GM12874 (cell line): ENCODE data around the gene FBXW7.

Source experiments
- TF ChIP-seq, protein P1 (sequence below): IDR thresholded peaks from 2 replicates; pipeline ENCODE4 v1.5.1; 2011; ENCODE audit warnings: low read depth, mild to moderate bottlenecking, control low read depth, low read length, moderate library complexity; ENCODE audit not compliant: insufficient read depth

Gene FBXW7

DNA sequence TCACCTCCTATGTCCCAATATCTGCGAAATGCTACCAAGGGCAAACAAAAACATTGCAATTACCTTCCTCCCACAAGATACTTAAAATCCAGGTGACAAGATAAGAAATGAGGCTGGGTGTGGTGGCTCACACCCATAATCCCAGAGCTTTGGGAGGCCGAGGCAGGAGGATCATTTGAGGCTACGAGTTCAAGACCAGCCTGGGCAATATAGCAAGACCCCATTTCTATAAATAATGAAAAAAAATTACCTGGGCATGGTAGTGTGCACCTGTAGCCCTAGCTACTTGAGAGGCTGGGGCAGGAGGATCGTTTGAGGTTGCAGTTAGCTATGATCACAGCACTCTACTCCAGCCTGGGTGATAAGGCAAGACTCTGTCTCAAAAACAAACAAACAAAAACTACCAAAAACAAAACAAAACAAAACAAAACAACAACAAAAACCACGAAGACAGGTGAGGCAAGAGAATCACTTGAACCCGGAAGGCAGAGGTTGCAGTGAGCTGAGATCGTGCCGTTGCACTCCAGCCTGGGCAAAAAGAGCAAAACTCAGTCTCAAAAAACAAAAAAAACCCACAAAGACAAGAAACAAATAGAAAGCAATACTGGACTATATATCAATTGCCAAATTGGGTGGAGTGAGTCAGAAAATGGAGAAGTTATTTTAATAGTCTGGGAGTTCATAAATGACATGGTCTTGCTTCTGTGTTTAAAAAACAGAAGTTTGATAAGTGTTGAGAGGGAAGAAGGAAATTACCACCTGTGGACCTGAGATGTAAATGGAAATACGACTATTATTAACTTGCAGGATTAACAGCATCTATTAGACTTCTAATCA lies 176.5 kb downstream of the FBXW7 start:
- TF ChIP-seq, protein P1, sequence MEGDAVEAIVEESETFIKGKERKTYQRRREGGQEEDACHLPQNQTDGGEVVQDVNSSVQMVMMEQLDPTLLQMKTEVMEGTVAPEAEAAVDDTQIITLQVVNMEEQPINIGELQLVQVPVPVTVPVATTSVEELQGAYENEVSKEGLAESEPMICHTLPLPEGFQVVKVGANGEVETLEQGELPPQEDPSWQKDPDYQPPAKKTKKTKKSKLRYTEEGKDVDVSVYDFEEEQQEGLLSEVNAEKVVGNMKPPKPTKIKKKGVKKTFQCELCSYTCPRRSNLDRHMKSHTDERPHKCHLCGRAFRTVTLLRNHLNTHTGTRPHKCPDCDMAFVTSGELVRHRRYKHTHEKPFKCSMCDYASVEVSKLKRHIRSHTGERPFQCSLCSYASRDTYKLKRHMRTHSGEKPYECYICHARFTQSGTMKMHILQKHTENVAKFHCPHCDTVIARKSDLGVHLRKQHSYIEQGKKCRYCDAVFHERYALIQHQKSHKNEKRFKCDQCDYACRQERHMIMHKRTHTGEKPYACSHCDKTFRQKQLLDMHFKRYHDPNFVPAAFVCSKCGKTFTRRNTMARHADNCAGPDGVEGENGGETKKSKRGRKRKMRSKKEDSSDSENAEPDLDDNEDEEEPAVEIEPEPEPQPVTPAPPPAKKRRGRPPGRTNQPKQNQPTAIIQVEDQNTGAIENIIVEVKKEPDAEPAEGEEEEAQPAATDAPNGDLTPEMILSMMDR: no peak

DNA sequence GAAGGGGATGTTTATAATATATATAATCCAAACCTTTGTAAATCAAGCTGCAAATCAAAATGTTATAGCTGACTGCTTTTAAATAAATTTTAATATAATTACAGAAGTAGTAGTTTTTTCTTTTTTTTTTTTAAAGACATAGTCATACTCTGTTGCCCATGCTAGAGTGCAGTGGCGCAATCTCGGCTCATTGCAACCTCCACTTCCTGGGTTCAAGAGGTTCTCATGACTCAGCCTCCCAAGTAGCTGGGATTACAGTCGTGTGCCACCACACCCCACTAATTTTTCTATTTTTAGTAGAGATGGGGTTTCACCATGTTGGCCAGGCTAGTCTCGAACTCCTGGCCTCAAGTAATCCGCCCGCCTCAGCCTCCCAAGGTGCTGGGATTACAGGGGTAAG lies 178.7 kb downstream of the FBXW7 start:
- TF ChIP-seq, protein P1: no peak

DNA sequence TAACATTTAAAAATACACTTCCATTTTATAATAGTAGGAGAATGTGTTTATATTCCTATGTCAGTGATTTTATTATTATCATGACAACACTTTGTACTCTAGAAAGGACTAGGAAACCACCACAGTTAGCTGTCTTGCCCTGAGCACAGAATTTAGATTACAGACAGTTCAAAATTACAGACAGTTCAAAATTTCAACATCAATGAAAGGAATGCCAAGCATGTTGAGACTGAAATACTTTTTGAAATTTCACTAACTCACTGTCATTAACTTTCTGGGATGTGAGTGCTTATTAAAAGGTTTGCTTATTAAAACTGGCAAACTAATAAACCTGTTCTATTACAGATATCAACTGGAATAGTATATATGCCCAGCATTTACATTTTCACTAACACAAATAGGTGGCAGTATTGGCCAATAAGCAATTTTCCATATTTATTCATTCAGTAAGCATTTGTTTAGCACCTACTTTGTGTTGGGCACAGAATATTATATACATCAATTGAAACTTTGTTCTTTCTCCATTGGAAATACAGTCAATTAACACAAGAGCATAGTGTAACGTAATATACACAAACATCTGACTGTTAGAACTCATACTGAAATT lies 179.4 kb downstream of the FBXW7 start:
- TF ChIP-seq, protein P1: no peak

DNA sequence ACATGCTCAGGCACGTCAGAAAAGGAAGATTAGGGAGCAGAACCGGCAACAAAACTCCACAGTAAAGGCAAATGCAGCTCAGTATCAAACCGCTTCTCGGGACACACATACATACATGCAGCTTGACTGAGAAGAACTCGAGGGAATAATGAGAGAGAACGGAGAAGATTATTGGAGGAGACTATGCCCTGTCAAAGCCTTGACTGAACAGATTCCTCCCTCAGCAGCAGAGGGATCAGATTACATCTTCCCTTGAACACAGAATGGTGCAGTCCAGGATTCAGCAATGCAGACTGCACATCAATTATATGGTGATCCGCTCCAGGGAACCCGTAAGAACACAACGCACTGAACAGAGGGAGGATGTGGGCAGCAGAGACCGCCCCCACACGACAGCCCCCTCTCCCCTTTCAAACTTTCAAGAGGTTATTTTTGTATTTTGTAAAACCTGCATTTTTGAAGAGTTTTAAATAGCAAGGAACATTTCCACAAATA lies 183.2 kb downstream of the FBXW7 start:
- TF ChIP-seq, protein P1: no peak

DNA sequence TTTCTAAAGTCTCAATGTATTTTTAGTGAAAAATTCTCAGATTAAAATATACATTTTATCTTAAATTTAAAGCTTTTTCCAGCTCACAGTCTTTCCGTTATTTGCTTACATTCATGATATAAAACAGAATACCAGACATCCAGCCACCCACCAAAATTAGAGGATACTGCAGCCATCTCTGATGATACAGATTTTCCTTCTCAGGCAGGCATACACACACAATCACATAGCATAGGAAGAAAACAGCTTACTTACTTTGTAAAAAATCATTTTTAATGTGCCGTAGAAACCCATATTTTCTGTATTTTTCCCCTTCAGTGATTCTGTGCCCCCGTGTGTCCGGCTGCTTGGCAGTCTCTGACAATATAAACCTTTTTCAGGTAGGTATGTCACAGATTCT lies 183.7 kb downstream of the FBXW7 start:
- TF ChIP-seq, protein P1: no peak

DNA sequence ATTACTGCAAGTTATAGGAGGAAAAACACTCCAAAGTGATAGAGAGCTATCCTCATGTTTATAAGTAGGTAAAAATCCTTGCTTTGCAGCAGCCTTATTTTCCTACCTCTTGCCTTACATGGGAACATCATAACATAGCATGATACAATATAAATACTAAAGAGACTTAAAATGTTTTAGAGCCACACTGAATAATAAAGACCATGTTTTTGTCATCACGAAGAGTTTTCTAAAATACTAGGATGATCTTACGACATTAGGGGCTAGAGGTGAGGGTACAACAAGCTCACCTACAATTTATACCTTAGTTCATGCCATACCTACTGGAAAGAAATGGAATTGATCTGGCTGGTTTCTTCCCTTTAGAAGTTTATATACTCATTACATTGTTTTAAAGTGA lies 184.8 kb downstream of the FBXW7 start:
- TF ChIP-seq, protein P1: no peak

DNA sequence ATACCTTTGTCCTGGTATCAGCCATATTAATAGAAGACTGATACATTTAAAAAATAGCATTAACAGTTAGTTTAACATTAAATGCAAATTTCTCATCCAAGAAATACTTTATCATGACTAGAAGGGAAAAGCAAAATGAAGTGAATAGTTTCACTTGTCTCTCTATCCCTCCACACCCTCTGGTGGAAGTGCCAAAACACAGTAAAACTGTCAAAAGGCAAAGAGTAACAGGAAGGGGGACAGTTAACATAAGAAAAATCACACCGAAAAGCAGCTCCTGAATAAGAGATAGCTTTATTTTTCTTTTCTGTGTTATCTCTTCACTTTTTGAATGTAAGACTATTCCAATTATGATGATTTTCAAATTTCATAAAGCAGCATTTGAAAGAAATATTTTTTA lies 187.2 kb downstream of the FBXW7 start:
- TF ChIP-seq, protein P1: no peak; the same call in 1 of the 2 replicates
